ENCODE results near the gene ADARB2. TPM values are rescaled to one million over a fixed set of nuclear protein-coding genes. Genes with fewer than 3 reads are reported as not detected.
"Not testable (repeated sequence)": the region's sequence is repeated elsewhere in the genome, so short reads cannot be mapped to it uniquely, and the experiment has no call there.

Gene ADARB2
- polyA plus RNA-seq, 1 of the 3 experiments (the other 2 are of a cell fraction), result not detected

DNA sequence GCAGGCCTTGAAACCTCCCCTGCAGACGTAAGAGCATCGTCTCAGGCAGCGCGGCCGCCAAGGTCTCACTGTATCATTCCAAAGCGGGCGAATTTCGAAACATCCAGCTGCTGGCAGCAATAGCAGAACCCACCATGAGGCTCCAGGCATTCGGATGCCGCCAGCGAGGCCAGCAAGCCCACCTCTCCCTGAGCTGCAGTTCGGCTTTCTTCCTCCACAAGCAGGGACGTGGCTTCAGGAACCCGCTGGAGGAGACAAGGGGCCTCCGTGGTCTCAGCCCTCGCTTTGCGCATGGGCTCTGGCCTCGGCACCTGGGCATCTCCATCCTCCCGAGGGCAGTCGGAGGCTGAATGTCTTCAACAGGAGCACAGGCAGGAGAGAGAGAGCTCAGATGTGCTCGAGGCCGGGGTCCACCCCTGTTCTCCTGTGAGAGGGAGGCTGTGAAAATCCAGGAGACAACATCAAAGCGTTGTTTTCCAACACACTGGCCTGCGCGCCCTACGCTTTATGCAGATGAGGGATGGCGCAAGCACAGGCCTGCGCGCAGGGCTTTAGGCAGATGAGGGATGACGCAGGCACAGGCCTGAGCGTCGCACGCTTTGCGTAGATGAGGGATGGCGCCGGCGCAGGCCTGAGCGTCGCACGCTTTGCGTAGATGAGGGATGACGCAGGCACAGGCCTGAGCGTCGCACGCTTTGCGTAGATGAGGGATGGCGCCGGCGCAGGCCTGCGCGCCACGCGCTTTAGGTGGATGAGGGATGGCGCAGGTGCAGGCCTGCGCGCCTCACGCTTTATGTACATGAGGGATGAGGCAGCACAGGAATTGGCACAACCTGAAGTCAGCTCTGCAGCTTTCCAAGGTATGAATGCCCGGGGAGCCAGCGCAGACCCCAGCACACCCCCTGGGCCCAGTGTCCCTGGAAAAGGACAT lies 577.9 kb downstream of the ADARB2 start:
- Histone ChIP-seq H3F3A (replicated peaks; ENCODE audit: insufficient read depth) (no peaks in the 10 kb centered on the region), H3K27ac (ENCODE audit: low read depth in 2 of 2, low read length in 1 of 2) (no peak overlapping the region), H4K20me1 (ENCODE audit: insufficient read depth) (no peaks in the 10 kb centered on the region), H2AFZ (ENCODE audit: low read depth) (no peak overlapping the region), H3K4me2 (no peak overlapping the region), H3K9ac (no peak overlapping the region), H3K9me2 (no peaks in the 10 kb centered on the region), H3K4me3 (ENCODE audit: low read depth in 2 of 2, low read length in 1 of 2) (no peak overlapping the region), H3K4me1 (ENCODE audit: control insufficient read depth in 1 of 2, insufficient read depth in 2 of 2, low read depth in 1 of 2, low read length in 1 of 2) (peaks cover 0 to 7% of the 10 kb centered on the region in 2 experiments; a peak in 1 of 4 replicates), H3K79me2 (ENCODE audit: insufficient read depth) (no peaks in the 10 kb centered on the region), H3K27me3 (ENCODE audit: insufficient read depth) (no peaks in the 10 kb centered on the region), H3K9me3 (no peaks in the 10 kb centered on the region), H3K36me3 (replicated peaks in 1 of 2; ENCODE audit: control insufficient read depth in 1 of 2, insufficient read depth in 2 of 2, low read length in 1 of 2) (no peaks in the 10 kb centered on the region)
- ChIA-PET CTCF (no interaction called here), POLR2A (no interaction called here)
- 78% methylated on average over 50 of the region's 59 CpGs for WGBS (ENCODE audit: low lambda C conversion rate)
- peak; percentile 39 for DNase-seq
- TF ChIP-seq TCF12 (IDR thresholded peaks at IDR 0.05) (no peak), MAX (IDR thresholded peaks at IDR 0.05; ENCODE audit: low read depth) (no peak), ELF1 (IDR thresholded peaks at IDR 0.05) (no peak)

GRCh38 chr10:1158536-1158935 lies 578.8 kb downstream of the ADARB2 start:
- H3F3A ChIP-seq (replicated peaks; ENCODE audit: insufficient read depth); H3K27me3 ChIP-seq (ENCODE audit: insufficient read depth); CTCF ChIA-PET; H3K9ac ChIP-seq; H3K9me3 ChIP-seq; H3K4me2 ChIP-seq; H3K4me1 ChIP-seq (ENCODE audit: control insufficient read depth in 1 of 2, insufficient read depth in 2 of 2, low read depth in 1 of 2, low read length in 1 of 2); H3K79me2 ChIP-seq (ENCODE audit: insufficient read depth); DNase-seq; H3K9me2 ChIP-seq; H4K20me1 ChIP-seq (ENCODE audit: insufficient read depth); H3K36me3 ChIP-seq (replicated peaks in 1 of 2; ENCODE audit: control insufficient read depth in 1 of 2, insufficient read depth in 2 of 2, low read length in 1 of 2); H3K4me3 ChIP-seq (ENCODE audit: low read depth in 2 of 2, low read length in 1 of 2); H3K27ac ChIP-seq (ENCODE audit: low read depth in 2 of 2, low read length in 1 of 2); H2AFZ ChIP-seq (ENCODE audit: low read depth); POLR2A ChIA-PET: not testable (repeated sequence)
- 62% methylated on average over 10 of the region's 10 CpGs for WGBS (ENCODE audit: low lambda C conversion rate)

- H3K4me3 ChIP-seq (ENCODE audit: low read depth in 2 of 2, low read length in 1 of 2), result no peak overlapping the region
- H3K27me3 ChIP-seq (ENCODE audit: insufficient read depth), result no peaks in the 10 kb centered on the region
- H3F3A ChIP-seq (replicated peaks; ENCODE audit: insufficient read depth), result no peaks in the 10 kb centered on the region
- ChIA-PET POLR2A (no interaction called here), CTCF (no interaction called here)
- peaks cover 0 to 7% of the 10 kb centered on the region in 2 experiments; a peak in 1 of 4 replicates for H3K4me1 ChIP-seq (ENCODE audit: control insufficient read depth in 1 of 2, insufficient read depth in 2 of 2, low read depth in 1 of 2, low read length in 1 of 2)
- no peaks in the 10 kb centered on the region for H3K9me2 ChIP-seq
- H3K36me3 ChIP-seq (replicated peaks in 1 of 2; ENCODE audit: control insufficient read depth in 1 of 2, insufficient read depth in 2 of 2, low read length in 1 of 2), result no peaks in the 10 kb centered on the region
- WGBS (ENCODE audit: low lambda C conversion rate), result 48% methylated on average over 12 of the region's 12 CpGs
- H3K79me2 ChIP-seq (ENCODE audit: insufficient read depth), result no peaks in the 10 kb centered on the region
- no peak for DNase-seq
- no peaks in the 10 kb centered on the region for H4K20me1 ChIP-seq (ENCODE audit: insufficient read depth)
- H3K9ac ChIP-seq, result no peak overlapping the region
- TF ChIP-seq, protein P1, sequence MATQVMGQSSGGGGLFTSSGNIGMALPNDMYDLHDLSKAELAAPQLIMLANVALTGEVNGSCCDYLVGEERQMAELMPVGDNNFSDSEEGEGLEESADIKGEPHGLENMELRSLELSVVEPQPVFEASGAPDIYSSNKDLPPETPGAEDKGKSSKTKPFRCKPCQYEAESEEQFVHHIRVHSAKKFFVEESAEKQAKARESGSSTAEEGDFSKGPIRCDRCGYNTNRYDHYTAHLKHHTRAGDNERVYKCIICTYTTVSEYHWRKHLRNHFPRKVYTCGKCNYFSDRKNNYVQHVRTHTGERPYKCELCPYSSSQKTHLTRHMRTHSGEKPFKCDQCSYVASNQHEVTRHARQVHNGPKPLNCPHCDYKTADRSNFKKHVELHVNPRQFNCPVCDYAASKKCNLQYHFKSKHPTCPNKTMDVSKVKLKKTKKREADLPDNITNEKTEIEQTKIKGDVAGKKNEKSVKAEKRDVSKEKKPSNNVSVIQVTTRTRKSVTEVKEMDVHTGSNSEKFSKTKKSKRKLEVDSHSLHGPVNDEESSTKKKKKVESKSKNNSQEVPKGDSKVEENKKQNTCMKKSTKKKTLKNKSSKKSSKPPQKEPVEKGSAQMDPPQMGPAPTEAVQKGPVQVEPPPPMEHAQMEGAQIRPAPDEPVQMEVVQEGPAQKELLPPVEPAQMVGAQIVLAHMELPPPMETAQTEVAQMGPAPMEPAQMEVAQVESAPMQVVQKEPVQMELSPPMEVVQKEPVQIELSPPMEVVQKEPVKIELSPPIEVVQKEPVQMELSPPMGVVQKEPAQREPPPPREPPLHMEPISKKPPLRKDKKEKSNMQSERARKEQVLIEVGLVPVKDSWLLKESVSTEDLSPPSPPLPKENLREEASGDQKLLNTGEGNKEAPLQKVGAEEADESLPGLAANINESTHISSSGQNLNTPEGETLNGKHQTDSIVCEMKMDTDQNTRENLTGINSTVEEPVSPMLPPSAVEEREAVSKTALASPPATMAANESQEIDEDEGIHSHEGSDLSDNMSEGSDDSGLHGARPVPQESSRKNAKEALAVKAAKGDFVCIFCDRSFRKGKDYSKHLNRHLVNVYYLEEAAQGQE (IDR thresholded peaks at IDR 0.05; ENCODE audit: low read depth, low read length), result no peak
- TF ChIP-seq RAD21 (IDR thresholded peaks at IDR 0.05; ENCODE audit: low read length) (no peak), EZH2phosphoT487 (IDR thresholded peaks at IDR 0.05; ENCODE audit: borderline replicate concordance, low read depth) (no peak), MAX (IDR thresholded peaks at IDR 0.05; ENCODE audit: low read depth) (no peak), MEF2A (IDR thresholded peaks at IDR 0.05; ENCODE audit: borderline replicate concordance, low read depth) (no peak), SIN3A (IDR thresholded peaks at IDR 0.05; ENCODE audit: borderline replicate concordance, low read depth, low read length) (no peak), GABPA (IDR thresholded peaks at IDR 0.05; ENCODE audit: low read depth) (no peak), RXRA (IDR thresholded peaks at IDR 0.05; ENCODE audit: borderline replicate concordance, low read depth) (no peak), ELF1 (IDR thresholded peaks at IDR 0.05) (no peak), FOSL2 (IDR thresholded peaks at IDR 0.05; ENCODE audit: borderline replicate concordance, low read depth) (no peak), IRF3 (IDR thresholded peaks at IDR 0.05; ENCODE audit: low read depth, low read length) (no peak)
- TF ChIP-seq, protein P2, sequence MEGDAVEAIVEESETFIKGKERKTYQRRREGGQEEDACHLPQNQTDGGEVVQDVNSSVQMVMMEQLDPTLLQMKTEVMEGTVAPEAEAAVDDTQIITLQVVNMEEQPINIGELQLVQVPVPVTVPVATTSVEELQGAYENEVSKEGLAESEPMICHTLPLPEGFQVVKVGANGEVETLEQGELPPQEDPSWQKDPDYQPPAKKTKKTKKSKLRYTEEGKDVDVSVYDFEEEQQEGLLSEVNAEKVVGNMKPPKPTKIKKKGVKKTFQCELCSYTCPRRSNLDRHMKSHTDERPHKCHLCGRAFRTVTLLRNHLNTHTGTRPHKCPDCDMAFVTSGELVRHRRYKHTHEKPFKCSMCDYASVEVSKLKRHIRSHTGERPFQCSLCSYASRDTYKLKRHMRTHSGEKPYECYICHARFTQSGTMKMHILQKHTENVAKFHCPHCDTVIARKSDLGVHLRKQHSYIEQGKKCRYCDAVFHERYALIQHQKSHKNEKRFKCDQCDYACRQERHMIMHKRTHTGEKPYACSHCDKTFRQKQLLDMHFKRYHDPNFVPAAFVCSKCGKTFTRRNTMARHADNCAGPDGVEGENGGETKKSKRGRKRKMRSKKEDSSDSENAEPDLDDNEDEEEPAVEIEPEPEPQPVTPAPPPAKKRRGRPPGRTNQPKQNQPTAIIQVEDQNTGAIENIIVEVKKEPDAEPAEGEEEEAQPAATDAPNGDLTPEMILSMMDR (IDR thresholded peaks at IDR 0.05), result no peak
- no peaks in the 10 kb centered on the region for H3K9me3 ChIP-seq
- H3K4me2 ChIP-seq, result no peak overlapping the region
- H2AFZ ChIP-seq (ENCODE audit: low read depth), result no peak overlapping the region
- no peak overlapping the region for H3K27ac ChIP-seq (ENCODE audit: low read depth in 2 of 2, low read length in 1 of 2)
Measured at GRCh38 chr10:1158066-1158465, 579.3 kb downstream of the ADARB2 start.
